NCI-H1436 (cell line): ENCODE data around the gene TMEM163.
"Not testable (repeated sequence)": the region's sequence is repeated elsewhere in the genome, so short reads cannot be mapped to it uniquely, and the experiment has no call there.

Experiments used
- DNase-seq: peaks from one replicate; lab custom pipeline; 2025; lab: John Stamatoyannopoulos, UW

The TMEM163 gene

DNA sequence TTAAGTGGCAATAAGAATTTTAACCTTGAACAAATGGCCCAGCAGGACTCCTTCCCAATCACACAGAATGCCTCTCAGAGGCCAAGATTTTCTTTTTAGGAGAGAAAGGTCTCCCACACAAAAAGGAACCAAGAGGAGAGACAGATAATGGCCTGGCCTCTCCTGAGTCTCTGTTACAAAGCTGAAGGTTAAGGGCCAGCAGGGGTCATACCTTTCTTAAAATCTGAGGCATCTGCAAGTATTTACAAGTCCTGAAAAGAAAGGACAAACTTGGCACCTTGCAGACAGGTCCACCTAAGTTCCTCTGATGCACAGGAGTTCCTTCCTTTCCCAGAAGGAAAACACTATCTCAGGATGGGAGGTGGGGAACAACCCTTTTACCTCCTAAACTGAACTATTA, 142.3 kb downstream of the TMEM163 start:
- DNase-seq = no peak

GRCh38 chr2:134575888-134576287, 142.9 kb downstream of the TMEM163 start:
- no peak for DNase-seq

- DNase-seq = no peak
Observed at GRCh38 chr2:134574611-134575330, 144.0 kb downstream of the TMEM163 start.

GRCh38 chr2:134573724-134574123, 145.1 kb downstream of the TMEM163 start:
- no peak for DNase-seq

GRCh38 chr2:134573085-134573370, 145.8 kb downstream of the TMEM163 start:
- DNase-seq = no peak

DNA sequence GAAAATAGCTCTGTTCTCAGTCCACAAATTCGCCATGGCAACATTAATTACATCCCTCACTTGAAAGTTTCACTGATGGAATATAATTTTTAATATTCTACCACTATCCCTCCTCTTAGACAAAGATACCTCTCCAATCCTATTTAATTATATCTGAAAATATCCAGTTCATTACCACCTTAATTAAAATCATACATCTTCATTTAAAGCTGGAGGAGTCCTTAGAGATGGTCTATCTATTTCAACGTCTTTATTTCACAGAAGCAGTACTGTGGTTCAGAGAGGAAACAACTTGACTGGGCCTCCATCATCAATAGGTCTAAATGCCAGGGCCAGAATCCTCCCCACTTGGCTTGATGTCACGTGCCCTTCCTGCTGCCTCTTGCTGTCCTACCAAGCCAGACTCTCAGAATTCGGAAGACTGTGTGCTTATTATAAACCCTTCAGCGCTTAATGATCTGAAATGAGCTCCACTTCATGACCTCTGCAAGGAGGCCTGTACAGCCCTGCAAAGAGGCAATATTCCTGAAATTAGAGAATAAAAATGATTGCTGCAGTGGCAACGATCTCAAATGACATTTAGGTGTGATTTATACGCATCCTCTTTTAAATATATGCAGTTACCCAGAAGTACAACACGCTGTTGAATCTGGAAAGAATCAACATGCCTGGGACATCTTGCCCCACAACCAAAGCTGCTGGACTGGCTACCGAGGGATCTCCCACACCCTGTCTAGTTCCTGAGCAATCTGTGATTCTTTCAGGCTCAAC, 146.3 kb downstream of the TMEM163 start:
- no peak for DNase-seq

DNA sequence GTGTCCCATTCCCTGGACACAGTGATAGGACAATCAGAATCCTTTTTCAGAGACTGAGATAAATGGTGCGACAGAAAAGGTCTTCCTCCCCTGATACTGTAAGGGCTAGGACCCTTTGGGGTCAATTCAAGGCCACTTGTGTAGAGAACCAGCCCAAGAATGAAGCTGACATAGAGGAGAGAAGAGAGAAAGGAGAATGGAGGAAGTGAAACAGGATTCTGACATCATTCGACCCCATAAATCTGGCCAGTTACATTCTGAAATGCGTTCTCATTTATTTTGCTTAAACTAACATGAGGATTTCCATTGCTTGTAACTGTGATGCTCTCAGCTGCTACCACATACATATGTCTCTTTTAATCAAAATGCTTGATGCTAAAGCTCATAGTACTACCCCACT, 148.1 kb downstream of the TMEM163 start:
- DNase-seq = no peak

- DNase-seq = no peak
Observed at GRCh38 chr2:134568413-134568812, 150.4 kb downstream of the TMEM163 start.

GRCh38 chr2:134567666-134568065, 151.1 kb downstream of the TMEM163 start:
- no peak for DNase-seq

DNA sequence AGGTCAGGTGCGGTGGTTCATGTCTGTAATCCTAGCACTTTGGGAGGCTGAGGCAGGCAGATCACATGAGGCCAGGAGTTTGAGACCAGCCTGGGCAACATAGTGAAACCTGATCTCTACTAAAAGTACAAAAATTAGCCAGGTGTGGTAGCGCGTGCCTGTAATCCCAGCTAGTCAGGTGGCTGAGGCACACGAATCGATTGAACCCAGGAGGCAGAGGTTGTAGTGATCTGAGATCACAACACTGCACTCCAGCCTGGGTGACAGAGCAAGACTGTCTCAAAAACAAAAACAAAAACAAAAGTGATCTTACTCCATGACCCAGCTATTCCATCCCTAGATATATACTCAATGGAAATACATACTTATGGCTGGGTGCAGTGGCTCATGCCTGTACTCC, 153.8 kb downstream of the TMEM163 start:
- DNase-seq = not testable (repeated sequence)

- no peak for DNase-seq
Observed at GRCh38 chr2:134564549-134564948, 154.3 kb downstream of the TMEM163 start.

GRCh38 chr2:134558208-134558830, 160.5 kb downstream of the TMEM163 start:
- no peak for DNase-seq

- DNase-seq = no peak
Observed at GRCh38 chr2:134555411-134555810, 163.4 kb downstream of the TMEM163 start.

- no peak for DNase-seq
Observed at GRCh38 chr2:134553657-134554056, 165.1 kb downstream of the TMEM163 start.

DNA sequence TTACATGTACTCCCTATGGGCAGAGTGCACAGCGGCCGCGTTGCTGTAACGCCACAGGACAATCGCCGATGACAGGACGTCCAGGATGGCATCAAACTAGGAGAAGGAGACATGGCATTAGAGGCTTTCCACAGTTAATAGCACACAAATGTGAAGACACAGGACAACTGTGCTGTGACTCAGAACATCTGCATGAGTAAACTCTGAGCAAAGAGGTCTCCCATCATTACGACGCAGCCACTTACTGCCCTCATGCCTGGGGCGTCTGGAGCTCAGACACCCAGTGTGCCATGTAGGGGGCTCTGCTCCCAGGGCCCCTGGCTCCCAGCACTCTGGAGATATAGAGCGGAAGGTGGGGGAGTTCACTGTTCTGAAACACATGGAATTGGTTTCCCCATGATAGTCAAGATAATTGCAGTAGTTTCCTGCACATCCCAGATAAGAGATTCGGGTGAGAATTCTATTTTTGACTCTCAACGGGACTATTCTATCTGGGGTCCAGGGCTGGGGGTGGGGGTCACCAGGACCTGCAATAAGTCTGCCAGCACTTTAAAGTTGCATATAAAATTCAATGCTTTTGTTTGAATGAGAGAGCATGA, 168.1 kb downstream of the TMEM163 start:
- DNase-seq = no peak

- DNase-seq = no peak
Observed at GRCh38 chr2:134549104-134549503, 169.7 kb downstream of the TMEM163 start.

GRCh38 chr2:134540990-134541389, 177.8 kb downstream of the TMEM163 start:
- DNase-seq = no peak

DNA sequence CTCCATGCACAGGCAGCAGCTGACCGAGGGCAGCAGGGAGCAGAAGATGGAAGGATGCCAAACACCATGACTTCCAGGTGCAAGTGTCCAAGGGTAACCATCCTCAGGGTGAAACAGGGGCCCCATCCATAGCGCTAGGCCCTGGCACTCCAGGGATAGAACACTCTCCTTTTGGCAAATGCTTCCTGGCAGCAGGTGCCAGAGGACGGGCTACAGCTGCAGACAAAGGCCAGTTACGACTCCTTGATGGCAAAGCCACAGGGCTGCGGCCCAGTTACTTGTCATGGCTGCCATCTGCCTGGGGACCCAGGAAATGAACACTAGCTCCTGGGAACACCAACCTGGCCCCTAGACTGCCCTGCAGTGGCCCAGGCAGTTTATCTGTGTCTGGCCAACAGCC, 178.8 kb downstream of the TMEM163 start:
- DNase-seq = no peak

DNA sequence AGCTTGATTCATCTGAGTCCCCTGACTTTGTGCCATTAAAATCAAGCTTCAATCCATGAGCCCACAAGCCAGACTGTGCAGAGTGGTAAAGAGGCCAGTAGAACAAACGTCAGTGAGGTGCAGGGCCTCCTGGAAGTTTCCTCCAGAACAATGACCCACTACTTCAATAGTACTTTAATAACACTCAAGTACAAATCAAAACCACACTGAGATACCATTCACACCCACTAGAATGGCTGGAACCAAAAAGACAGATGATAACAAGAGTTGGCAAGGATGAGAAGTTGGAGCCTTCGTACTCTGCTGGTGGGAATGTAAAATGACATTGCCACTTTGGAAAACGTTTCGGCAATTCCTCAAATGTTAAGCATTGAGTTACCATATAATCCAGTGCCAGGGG, 181.1 kb downstream of the TMEM163 start:
- DNase-seq = no peak

DNA sequence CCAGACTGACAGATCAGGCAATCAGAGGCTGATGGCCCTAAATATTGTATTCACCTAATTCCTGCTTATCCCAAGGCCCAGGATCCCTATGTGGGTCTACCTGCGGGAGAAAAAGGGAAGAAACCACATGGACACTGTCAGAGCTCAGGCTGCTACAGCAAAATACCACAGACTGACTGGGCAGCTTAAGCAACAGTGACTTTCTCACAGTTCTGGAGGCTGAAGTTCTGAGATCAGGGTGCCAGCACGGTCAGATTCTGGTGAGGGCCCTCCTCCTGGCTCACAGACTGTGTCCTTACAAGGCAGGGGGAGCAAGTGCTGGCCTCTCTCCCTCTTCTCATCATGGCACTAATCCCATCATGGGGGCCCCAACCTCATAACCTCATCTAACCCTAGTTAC, 181.7 kb downstream of the TMEM163 start:
- DNase-seq = no peak

- no peak for DNase-seq
Observed at GRCh38 chr2:134536296-134536695, 182.5 kb downstream of the TMEM163 start.

- DNase-seq = no peak
Observed at GRCh38 chr2:134532537-134532936, 186.3 kb downstream of the TMEM163 start.

DNA sequence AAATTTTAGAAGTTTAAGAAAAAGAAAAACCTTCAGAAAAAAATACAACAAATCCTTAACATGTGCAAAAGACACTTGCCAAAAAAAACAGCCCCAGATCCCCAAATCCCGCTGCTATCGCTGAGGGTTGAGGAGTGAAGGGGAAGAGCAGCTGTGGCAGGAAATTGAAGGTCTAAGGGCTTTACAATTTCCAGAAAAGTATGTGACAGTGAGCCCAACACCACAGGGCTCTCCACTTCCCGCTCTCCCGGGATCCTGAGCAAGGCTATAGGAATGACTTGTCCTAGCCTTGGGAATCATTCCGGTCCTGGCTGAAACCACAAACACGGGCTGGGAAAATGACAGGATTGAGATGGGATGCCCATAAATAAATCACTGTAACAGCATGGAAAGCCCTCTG, 191.4 kb downstream of the TMEM163 start:
- DNase-seq = no peak
